OCI-LY1 (cell line): ENCODE data around the gene ATP1A4.
"Not testable (repeated sequence)": the region's sequence is repeated elsewhere in the genome, so short reads cannot be mapped to it uniquely, and the experiment has no call there.

Experiments used
- H2AFZ ChIP-seq: fragments of 200-600 bp; sonication (generic), shearing (Covaris generic); 2 replicates; pipeline ENCODE4 v1.6.0; 2014; ENCODE audit warnings: antibody characterized with exemption, mild to moderate bottlenecking, low read length
- H3F3A ChIP-seq: fragments of 200-600 bp; sonication (generic), shearing (Covaris generic); 2 replicates; pipeline ENCODE4 v1.6.0; 2014; ENCODE audit warnings: mild to moderate bottlenecking, antibody characterized with exemption, low read length, moderate library complexity; ENCODE audit not compliant: insufficient read depth
- H3K27ac ChIP-seq: fragments of 200-600 bp; sonication (generic); 2 replicates; pipeline ENCODE4 v1.5.1; 2014; ENCODE audit warnings: low read length, mixed run types, mild to moderate bottlenecking, low read depth; ENCODE audit not compliant: poor library complexity, severe bottlenecking
- H3K27me3 ChIP-seq: fragments of 200-600 bp; sonication (generic); 2 replicates; pipeline ENCODE4 v1.6.0; 2014; ENCODE audit warnings: antibody characterized with exemption, mild to moderate bottlenecking, low read length, moderate library complexity; ENCODE audit not compliant: insufficient read depth
- H3K36me3 ChIP-seq: fragments of 200-600 bp; sonication (generic); 2 replicates; pipeline ENCODE4 v1.6.1; 2014; ENCODE audit warnings: mild to moderate bottlenecking, antibody characterized with exemption, low read length, moderate library complexity, mixed read lengths; ENCODE audit not compliant: insufficient read depth
- H3K4me1 ChIP-seq: fragments of 200-600 bp; sonication (generic); 2 replicates; pipeline ENCODE4 v1.5.1; 2014; ENCODE audit warnings: mild to moderate bottlenecking, low read length, moderate library complexity; ENCODE audit not compliant: insufficient read depth, severe bottlenecking
- H3K4me2 ChIP-seq: fragments of 200-600 bp; sonication (generic), shearing (Covaris generic); 2 replicates; pipeline ENCODE4 v1.6.1; 2014; ENCODE audit warnings: low read length
- H3K4me3 ChIP-seq: fragments of 200-600 bp; sonication (generic); 2 replicates; pipeline ENCODE4 v1.5.1; 2014; ENCODE audit warnings: low read length, low read depth, mild to moderate bottlenecking, mixed read lengths; ENCODE audit not compliant: poor library complexity, severe bottlenecking
- H3K79me2 ChIP-seq: fragments of 200-600 bp; shearing (Covaris generic); 2 replicates; pipeline ENCODE4 v1.6.1; 2016; ENCODE audit warnings: mixed run types, low read length, mixed read lengths; ENCODE audit not compliant: insufficient read depth
- H3K9ac ChIP-seq: fragments of 200-600 bp; sonication (generic), shearing (Covaris generic); 2 replicates; pipeline ENCODE4 v1.6.1; 2014; ENCODE audit warnings: mild to moderate bottlenecking, low read length, mixed read lengths
- H3K9me2 ChIP-seq: fragments of 200-600 bp; sonication (generic), shearing (Covaris generic); 2 replicates; pipeline ENCODE4 v1.6.1; 2014; ENCODE audit warnings: low read depth, mild to moderate bottlenecking, low read length, mixed read lengths
- H3K9me3 ChIP-seq: fragments of 200-600 bp; shearing (Covaris generic); 2 replicates; pipeline ENCODE4 v1.6.1; 2014; ENCODE audit warnings: low read length, mixed read lengths
- H4K20me1 ChIP-seq: fragments of 200-600 bp; sonication (generic), shearing (Covaris generic); 2 replicates; pipeline ENCODE4 v1.6.0; 2016; ENCODE audit warnings: mild to moderate bottlenecking, low read length; ENCODE audit not compliant: insufficient read depth
- EZH2 ChIP-seq: fragments of 200-600 bp; sonication (generic), shearing (Covaris generic); IDR thresholded peaks from 2 replicates; pipeline ENCODE4 v1.8.0; 2017; ENCODE audit warnings: borderline replicate concordance, mixed run types, mild to moderate bottlenecking, antibody characterized with exemption, low read length, moderate library complexity, mixed read lengths
- TF ChIP-seq, protein P1 (sequence below): fragments of 200-600 bp; sonication (generic), shearing (Covaris generic); IDR thresholded peaks from 2 replicates; pipeline ENCODE4 v1.5.1; 2017; ENCODE audit warnings: mild to moderate bottlenecking, antibody characterized with exemption, low read length, moderate library complexity, mixed read lengths

Gene ATP1A4

GRCh38 chr1:160123726-160124125, 27.7 kb upstream of the ATP1A4 start:
- H3K4me2 ChIP-seq: no peak overlapping the region
- H3K36me3 ChIP-seq: no peaks in the 10 kb centered on the region
- H2AFZ ChIP-seq: no peak overlapping the region
- no peaks in the 10 kb centered on the region for H3K79me2 ChIP-seq
- no peaks in the 10 kb centered on the region for H3F3A ChIP-seq
- H3K27ac ChIP-seq: no peak overlapping the region
- H3K4me1 ChIP-seq: no peaks in the 10 kb centered on the region
- H4K20me1 ChIP-seq: no peaks in the 10 kb centered on the region
- no peak overlapping the region for H3K9ac ChIP-seq
- no peaks in the 10 kb centered on the region for H3K9me3 ChIP-seq
- H3K4me3 ChIP-seq: no peak overlapping the region
- TF ChIP-seq EZH2: no peak
- TF ChIP-seq, protein P1, sequence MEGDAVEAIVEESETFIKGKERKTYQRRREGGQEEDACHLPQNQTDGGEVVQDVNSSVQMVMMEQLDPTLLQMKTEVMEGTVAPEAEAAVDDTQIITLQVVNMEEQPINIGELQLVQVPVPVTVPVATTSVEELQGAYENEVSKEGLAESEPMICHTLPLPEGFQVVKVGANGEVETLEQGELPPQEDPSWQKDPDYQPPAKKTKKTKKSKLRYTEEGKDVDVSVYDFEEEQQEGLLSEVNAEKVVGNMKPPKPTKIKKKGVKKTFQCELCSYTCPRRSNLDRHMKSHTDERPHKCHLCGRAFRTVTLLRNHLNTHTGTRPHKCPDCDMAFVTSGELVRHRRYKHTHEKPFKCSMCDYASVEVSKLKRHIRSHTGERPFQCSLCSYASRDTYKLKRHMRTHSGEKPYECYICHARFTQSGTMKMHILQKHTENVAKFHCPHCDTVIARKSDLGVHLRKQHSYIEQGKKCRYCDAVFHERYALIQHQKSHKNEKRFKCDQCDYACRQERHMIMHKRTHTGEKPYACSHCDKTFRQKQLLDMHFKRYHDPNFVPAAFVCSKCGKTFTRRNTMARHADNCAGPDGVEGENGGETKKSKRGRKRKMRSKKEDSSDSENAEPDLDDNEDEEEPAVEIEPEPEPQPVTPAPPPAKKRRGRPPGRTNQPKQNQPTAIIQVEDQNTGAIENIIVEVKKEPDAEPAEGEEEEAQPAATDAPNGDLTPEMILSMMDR: no peak
- no peaks in the 10 kb centered on the region for H3K27me3 ChIP-seq
- H3K9me2 ChIP-seq: no peaks in the 10 kb centered on the region

DNA sequence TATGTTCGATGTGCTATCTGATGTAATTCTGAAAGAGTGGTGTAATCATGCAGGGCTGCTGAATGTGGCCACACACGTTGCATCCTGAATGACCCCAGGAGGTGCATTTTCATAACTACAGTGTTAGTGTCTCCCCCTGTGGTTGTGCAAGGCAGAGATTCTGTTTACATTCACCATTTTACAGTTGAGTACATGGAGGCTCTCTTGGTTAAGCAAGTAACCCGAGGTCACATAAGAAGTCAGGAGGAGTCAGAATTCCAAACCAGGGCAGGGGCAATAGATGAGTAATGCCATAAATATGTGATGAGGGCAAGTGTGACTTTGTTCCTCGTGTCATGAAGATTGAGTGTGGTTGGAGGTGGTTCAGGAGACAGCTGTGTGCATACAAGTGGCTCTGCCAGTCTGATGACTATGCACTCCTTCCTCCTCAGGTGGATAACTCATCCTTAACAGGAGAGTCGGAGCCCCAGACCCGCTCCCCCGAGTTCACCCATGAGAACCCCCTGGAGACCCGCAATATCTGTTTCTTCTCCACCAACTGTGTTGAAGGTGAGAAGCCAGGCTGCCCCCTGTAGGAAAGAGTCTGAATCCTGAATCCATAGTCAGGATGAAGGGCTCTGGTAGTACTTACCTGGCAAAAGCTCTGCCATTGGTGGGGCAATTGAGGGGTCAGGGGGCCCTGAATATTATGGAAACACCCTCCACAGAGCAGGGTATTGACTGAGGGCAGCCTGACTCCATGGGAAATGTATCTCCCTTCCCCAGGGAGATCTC, 26.5 kb upstream of the ATP1A4 start:
- TF ChIP-seq EZH2: no peak
- TF ChIP-seq, protein P1: 0 out of 2 replicates have a peak, but pooled peaks have one; percentile 8
- Histone ChIP-seq H4K20me1 (no peaks in the 10 kb centered on the region), H3K9ac (no peak overlapping the region), H2AFZ (no peak overlapping the region), H3K4me3 (no peak overlapping the region), H3K9me3 (no peaks in the 10 kb centered on the region), H3F3A (no peaks in the 10 kb centered on the region), H3K9me2 (no peaks in the 10 kb centered on the region), H3K36me3 (no peaks in the 10 kb centered on the region), H3K27me3 (peaks cover 4% of the 10 kb centered on the region; the same call in 1 of the 2 replicates), H3K79me2 (no peaks in the 10 kb centered on the region), H3K27ac (no peak overlapping the region), H3K4me2 (no peak overlapping the region), H3K4me1 (no peaks in the 10 kb centered on the region)

DNA sequence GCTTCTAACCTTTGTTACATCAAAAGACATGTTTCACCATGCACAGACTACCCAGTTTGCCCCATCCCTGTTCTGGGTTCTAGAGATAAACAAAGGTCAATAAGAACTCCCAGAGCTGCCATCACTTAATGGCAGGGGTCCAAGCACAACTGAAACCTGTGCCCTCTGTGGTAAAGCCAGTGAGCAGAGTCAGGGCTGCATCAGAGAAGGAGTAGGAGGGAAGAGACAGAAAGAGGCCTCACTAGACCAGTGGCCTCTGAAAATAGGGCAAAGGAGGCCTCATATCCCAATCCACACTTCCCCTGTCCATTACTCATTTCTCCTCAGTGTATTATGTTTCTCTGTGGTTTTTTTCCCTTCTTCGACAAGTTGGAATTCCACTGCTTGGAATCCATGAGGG, 25.7 kb upstream of the ATP1A4 start:
- Histone ChIP-seq H3K27me3 (peaks cover 4% of the 10 kb centered on the region; the same call in 1 of the 2 replicates), H3K4me3 (no peak overlapping the region), H3K9ac (no peak overlapping the region), H3K4me1 (no peaks in the 10 kb centered on the region), H3K79me2 (no peaks in the 10 kb centered on the region), H3K9me3 (no peaks in the 10 kb centered on the region), H4K20me1 (no peaks in the 10 kb centered on the region), H3F3A (no peaks in the 10 kb centered on the region), H3K9me2 (no peaks in the 10 kb centered on the region), H2AFZ (no peak overlapping the region), H3K27ac (no peak overlapping the region), H3K4me2 (no peak overlapping the region), H3K36me3 (no peaks in the 10 kb centered on the region)
- TF ChIP-seq, protein P1: no peak
- no peak for TF ChIP-seq EZH2

GRCh38 chr1:160126342-160126741, 25.1 kb upstream of the ATP1A4 start:
- H3F3A ChIP-seq, H2AFZ ChIP-seq, H3K79me2 ChIP-seq, H3K27ac ChIP-seq, H3K36me3 ChIP-seq, H3K9ac ChIP-seq, H3K27me3 ChIP-seq, H3K4me2 ChIP-seq, H3K4me3 ChIP-seq, H3K9me3 ChIP-seq, H3K9me2 ChIP-seq, H3K4me1 ChIP-seq, H4K20me1 ChIP-seq: not testable (repeated sequence)
